GM18907 (cell line): ENCODE results near the gene LRCH1.

Experiments used
- ATAC-seq: cut with Tn5 transposase; IDR thresholded peaks from one replicate; pipeline ENCODE4 v1.9.1; 2021; ENCODE audit warnings: mild to moderate bottlenecking, moderate library complexity; ENCODE audit not compliant: unreplicated experiment

LRCH1 gene

DNA sequence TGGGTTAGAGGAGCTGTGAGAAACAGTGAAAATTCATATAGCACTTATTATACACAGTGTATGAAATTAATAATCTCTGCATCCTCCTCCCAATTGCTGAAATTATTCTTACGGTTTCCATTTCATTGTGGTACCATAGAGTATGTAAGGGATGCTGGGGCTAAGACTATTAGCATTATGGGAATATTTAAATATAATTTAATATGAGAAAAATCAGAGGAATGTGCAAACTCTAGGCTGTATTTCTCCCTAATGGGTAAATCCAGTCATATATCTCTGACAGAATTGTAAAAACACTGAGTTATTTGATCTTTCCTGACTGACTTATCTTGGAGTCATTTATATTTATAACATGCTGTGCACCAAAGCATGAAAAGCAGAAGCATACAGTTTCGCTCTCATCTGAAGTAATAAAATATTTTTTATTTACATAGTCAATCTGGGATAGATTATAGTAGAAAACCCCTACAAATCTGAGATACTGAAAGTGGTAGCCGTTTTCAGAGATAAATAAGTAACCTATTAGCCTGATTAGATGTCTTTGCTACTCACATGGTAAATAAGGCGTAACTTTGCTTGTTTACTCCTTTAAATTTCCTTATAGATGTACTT lies 34.9 kb downstream of the LRCH1 start:
- peak; percentile 62 for ATAC-seq

DNA sequence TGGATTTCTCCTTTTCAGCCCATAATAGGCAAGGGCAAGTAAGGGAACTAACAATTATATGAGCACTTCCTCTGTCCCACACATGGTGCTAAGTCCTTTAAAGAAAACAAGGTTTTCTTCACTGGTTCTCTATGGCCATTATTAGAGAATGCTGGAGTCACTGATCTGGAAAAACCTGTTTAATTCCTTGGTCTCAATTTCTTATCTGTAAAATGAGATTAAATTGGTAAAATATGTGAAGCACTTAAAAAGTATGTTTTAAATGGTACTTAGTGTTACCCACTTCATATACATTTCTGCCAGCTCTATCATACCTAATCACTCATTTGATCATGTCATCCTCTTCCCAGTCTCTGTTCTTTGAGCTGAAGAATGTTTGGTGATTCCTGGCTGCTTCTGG lies 39.4 kb downstream of the LRCH1 start:
- ATAC-seq, result no peak

DNA sequence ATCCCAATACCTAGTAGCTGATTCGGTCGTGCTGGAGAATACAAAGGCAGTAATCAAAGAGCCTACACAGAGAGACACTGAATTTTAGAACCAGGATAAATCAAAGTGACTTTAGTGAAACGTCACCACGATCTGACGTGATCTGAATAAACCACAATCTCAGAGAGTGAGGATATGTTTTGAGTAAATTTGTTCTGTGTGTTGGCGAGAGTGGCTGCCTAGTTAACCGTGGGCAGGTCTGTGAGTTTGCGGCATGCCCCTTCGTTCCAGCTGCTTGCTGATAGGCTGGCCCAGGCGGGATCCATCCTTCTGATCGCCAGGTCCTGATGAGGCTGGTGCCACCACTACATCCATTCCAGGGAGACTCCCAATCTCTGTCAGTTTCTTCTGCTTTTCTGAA lies 40.4 kb downstream of the LRCH1 start:
- peak; percentile 44 for ATAC-seq

DNA sequence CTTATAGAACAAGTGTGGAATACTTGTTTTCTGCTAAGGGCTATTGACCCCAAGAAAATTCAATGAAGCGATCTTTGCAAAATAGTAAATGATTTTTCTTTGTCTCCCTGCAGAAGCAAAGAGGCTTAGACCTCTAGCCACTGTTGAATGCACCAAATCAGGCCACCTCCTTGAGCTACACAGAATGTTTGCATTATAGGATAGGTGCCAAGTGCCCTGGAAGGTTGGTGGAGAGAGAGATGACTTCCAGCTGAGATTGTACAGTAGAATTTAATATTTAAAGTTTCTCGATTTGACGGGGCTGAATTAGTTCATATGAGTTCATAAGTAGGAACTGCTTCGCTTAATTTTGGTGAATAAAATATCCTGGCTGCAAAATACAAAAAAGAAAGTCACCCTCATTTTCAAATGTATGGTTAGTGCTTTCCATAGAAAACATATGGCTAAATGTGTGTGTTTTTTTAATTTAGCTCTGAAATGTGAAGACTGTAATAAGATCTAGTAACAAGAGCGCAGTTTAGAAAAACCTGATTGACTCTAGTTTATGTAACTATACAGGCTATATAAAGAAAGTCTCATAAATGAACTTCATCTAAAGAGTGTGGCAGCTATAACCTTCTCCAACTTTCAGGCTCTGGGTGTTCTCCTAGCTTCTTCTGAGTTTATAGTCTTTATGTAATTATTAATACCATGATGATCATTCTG lies 41.6 kb downstream of the LRCH1 start:
- ATAC-seq, result no peak

DNA sequence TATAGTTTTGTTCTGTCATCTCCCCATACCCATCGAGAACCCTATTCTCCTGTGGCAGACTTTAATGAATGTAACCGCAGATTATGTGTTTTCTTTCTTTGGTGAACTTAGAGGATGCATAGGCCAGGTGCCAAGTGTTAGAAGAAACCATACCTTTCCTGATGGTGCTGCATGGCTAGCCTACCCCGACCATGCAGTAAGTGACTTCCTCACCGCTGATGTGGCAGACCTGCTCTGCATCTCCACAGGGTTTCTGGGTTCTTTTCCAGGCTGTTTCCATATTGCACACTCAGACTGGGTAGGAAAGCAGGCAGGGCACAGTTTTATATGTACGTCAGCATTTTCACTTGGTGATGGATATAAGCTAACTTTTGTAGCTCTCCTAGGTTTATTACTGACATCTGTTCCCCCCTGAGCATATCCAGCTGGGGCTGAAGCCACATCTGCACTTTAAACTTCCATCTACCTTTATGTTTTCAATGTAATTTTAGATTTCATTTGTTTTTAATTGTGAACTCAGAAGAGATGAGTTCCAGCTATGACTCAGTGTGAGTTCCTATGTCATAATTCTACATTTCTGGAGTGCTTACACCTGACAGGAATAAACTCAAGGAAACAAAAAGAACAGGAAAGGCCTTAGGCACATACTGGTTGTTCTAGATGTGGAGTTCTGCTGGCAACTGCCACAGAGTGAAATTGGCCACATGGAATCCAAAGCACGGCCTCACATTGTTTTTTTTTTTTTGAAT lies 42.3 kb downstream of the LRCH1 start:
- ATAC-seq, result peak; percentile 46

DNA sequence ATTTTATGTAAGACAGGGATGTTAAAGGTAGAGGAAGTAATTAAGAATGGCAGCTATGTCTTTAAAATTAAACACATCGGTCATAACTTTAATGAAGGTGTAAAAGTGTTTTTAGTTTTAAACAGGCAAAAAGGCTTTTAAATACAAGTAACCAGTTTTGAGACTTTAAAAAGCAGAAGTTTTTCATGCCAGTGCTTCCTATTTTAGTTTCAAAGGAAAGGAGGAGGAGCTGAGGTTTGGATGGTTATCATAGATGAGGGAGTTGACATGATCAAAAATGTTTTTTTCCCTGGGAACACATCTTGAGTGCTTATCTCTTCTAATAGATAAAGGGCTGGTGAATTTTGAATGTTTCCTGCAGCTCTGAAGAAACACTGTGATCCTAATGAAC lies 42.9 kb downstream of the LRCH1 start:
- ATAC-seq, result no peak

DNA sequence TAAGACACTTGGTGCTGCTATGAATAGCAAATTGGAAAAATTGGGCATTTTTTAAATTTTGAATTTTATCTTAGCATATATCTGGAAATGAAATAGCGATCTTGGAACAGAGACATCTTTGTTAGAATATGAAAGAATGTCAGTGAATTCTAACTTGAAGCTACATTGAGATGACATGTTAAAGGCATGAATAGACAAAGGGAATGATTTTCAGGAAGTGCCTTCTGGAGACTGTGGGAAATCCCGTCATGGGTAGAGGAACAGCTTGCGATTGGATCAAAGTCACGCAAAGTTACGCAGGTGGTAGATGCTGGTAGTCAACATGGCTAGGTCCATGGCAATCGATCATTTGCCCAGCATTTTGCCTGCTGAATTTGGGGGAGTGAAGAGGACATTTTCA lies 43.5 kb downstream of the LRCH1 start:
- no peak for ATAC-seq

DNA sequence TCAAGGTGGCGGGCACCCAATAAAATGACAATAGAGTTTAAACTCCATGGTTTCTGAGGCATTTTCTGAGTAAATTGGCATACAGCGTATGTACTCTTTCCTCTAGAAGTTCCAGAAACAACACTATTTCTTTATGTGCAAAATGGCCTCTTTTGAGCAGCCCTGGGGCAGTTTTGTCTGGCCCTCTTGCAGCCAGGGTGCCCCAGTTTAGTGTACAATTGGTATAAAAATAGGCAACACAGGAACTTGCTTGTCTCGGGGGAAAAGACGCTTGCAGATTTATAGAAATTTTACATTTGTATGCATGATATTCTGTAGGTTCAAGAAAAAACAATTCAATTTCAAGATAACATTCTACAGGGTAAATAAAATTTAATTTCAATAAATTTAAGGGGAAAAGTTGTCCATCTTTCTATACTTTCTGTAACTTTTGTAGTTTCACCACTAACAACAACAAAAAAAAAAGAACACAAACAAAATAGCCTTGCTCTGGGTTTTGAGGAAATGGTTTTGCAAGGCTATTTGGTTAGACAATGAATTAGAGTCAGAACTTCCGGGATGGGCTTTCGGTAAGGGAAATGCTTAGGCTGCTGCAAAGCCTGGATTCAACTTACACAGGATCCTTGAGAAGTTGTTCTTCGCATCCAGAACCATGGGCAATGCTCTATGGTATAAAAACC lies 45.3 kb downstream of the LRCH1 start:
- ATAC-seq, result peak; percentile 42

DNA sequence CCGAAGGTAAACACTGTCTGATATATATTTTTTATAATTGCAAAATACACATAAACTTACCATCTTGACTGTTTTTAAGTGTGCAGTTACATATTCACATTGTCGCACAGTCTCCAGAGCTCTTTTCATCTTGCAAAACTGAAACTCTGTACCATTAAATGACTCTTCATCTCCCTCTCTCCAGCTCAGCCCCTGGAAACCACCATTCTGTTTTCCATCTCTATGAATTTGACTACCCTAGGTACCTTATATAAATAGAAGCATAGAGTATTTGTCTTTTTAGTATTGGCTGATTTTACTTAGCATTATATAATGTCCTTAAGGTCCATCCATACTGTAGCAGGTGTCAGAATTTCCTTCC lies 45.8 kb downstream of the LRCH1 start:
- ATAC-seq, result peak; percentile 43

DNA sequence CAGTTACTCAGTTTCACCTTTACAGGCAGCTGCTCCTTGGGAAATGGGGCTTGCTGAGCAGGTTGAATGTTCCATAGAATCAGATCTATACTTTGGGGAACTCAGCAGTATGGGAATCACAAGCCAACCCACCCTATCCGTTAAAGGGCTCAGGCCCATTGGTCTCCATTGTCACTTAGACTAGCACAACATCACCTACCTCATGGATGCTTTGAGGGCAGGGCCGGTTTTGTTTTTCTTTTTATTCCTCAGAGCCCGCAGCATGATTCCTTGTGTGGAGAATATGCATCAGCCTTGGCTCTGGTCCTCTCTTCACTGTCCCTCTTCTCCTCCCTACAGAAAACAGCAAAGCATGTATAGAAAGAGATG lies 48.0 kb downstream of the LRCH1 start:
- no peak for ATAC-seq

DNA sequence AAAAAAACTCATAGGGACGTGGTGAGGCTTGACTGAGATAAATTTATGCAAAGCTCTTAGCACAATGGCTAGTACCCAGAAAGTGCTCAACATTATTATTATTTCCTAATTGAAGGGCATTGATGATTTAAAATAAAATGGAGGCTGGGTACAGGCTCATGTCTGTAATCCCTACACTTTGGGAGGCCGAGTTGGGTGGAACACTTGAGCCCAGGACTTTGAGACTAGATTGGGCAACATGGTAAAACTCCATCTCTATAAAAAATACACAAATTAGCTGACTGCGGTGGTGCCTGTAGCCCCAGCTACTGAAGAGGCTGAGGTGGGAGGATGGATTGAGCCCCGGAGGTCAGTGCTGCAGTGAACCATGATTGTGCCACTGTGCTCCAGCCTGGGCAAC lies 49.6 kb downstream of the LRCH1 start:
- no peak for ATAC-seq

DNA sequence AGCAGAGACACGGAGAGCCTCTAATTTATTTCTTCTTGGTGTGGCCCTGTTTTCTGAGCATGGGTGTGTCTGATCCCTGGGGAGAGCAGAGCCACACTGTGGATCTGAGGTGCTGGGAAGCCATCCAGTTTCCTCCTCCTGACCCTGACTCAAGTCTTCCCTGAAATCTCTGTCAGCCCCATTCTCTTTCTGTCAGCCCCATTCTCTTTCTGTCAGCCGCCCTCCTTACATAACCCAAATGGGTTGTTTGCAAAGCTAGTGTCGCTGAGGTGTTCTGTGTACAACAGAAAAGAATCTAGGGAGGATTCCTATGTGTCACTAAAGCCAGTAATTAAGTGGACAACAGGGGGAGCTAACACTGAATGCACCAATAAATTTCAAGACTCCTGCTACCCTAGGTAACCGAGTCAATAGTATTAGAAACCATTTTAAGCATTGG lies 50.2 kb downstream of the LRCH1 start:
- no peak for ATAC-seq

DNA sequence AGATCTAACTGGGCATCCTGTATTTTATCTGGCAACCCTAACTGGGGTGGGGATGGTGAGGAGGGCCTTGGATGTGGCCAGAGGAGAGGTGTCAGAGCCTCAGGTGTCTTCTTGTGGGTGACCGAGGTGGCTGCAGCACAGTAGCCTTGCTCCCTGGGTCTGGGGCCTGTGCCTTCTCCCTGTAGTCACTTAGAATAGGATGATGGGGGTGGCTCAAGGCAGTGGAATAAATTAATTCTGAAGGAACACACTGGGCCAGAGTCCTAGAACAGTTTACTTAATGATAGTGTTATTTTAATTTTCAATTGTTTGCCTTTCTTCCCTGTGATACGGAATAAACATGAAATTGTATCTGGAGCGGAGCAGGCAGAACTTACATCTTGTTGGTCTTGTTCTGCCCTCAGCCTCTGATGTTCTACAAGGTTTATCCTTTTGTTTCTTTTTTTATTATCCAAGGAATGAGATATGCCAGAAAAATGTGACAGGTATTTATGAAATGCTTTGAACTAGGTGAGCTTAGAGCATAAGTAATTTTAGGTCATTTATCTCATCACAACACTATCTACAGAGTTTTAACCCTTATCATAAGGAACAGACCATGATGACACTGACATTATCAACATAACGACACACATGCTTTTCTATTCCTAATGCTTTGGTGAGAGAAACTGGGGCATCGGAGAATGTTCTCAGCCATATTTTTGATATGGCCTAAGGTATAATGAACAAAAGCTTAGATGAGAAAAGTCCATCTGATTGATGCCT lies 51.4 kb downstream of the LRCH1 start:
- ATAC-seq, result no peak

DNA sequence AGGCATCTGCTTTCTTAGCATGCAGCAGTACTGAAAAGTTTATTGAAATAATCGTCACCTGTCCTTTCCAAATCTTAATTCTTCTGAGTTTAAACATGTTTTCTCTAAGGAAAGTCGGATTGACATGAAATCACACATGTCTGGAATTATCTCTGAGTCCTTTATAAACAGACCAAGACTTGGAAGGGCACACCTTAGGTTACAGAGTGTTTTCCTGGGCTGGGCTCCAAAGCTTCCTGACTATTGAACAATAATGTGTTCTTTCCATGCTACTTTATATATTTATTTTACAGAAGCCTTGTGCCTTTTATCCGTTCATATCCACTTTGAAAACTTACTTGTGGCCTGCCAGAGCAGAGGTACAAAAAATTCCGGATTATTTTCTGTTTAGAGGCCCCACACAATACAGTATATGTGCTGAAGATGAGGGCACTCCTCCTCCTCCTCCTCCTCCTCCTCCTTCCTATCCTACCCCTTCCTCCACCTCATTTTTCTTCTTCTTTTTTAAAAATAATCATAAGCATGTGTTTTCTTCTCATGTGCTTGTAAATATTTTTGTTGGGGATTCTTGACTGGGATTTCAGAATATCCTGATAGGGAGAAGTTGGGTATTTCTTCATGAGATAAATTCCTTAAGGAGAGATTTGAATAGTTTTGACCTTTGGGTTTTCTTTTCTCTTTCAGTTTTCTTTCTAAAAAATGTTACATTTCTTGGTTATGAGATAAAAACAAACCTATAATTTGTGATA lies 52.3 kb downstream of the LRCH1 start:
- ATAC-seq, result no peak

DNA sequence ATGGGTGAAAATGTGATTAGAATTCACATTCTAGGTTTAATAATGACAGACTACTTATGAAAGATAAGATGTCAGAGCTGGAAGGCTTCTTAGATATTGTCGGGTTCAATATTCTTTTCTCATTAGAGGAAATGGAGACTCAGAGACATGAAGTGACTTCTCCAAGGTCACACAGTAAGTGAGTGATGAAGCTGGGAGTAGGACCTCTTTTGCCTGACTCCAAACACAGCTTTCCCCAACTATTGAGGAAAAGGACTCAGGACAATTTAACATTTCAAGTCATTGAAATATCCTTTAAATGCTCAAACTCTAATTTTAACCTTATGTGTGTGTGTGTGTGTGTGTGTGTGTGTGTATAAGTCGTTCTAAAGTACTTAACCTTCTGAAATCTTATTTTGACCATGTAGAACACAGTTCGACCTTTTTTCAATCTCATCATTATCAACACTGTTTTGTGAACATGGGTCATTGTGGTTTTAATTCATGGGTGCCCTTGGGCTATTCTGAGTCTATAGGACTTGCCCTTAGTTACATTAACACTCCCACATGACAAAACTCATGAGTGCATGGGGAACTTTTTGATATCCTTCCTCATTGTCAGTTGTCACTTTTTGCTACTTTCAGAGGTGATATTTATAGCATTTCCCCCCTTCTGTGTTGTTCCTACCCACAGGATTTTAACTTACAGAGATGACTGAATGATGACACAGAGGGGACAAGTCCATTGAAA lies 53.0 kb downstream of the LRCH1 start:
- peak; percentile 43 for ATAC-seq

DNA sequence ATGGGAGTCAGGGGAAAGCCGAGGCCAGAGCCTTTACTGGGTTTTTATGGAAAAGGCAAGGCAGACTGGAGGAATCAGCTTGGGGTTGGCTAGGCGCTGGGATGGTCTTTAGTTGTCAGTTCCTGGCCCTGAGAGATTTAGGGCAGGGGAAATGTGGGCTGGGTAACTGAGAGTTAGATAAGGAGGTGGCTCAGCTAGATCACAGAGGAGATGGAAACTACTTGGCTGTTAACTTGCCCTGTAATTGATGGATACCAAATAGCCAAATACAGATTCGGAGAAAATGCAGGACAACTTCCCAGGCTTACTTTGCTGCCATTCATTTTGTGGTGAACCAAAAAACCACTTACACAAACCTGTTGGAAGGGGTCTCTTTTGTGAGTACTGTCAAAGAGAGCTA lies 54.0 kb downstream of the LRCH1 start:
- no peak for ATAC-seq

DNA sequence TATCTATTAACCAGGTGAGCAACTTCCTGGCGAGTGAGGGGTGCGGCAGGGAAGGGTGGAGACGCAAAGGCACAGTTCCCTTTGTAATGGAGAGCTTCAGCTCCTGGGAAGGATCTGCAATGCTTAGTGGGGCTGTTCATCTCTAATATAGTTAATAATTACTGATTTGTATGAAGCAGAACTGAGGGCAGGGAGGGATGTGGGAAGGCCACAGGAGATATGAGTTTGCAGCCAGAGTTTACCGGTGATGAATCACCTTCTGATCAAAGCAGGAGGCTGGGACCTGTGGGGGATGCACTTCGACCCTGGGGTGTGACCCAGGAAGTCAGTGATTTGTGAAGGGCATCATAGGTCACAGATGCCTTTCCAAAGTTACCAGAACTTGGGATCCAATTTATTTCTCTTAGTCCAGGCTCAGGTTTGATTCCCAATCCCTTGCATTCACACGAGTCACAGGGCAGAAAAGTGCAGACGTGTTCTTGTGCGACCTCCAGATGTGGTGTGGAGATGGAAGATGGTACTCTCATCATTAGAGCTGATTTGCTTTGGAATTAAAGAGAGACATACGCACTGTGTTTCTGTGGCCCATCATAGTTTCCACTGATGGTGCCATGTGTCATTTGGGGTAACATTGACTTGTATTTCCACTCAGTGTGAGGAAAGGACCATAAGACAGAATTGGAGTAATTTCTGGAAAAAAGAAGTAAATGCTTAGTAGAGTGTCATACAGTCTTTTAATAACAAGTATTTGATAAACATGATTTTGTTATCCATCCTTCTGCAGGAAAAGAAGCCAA lies 55.0 kb downstream of the LRCH1 start:
- ATAC-seq, result peak; percentile 69

DNA sequence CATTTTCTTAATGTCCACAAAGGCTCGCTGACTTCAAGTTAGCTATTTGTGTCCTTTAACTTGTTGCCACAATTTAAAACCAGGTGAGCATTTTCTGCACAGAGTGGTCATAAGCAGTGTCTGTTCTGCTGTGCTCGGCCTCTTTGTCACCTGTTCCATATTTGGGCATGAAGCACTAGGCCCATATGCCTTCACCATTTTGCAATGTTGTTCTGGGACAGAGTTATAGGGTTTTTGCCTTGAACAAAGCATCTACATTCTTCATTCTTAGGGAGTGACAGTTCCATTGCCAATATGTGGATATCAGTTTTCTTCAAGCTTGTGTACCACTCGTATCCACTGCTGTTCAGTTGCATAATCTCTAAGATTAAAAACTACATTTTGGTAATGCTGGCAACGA lies 56.1 kb downstream of the LRCH1 start:
- no peak for ATAC-seq

DNA sequence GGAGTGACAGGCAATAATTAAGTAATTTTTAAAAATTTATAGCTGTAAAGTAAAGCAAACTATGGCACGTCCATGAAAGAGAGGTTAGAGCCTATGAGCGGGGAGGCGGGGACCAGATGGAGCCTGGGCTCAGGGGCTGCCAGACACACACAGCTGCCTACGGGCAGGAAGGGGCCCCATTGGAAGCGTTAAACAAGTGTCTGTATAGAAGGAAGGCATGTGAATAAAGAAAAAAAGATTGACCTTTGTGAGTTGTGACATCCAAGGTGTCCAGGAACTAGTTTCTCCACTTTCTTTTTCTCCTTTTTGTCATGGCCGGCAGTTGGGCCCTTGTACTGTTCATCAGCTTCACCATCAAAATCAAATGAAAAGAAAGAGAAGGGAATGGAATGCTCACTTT lies 56.8 kb downstream of the LRCH1 start:
- no peak for ATAC-seq
